GM18861 (cell line): ENCODE measurements around the gene COQ5.
A peak's percentile ranks its signal among the peaks of the same experiment; 100 is the strongest.
"Not testable (repeated sequence)": the region's sequence is repeated elsewhere in the genome, so short reads cannot be mapped to it uniquely, and the experiment has no call there.

Source experiments
- ATAC-seq: cut with Tn5 transposase; IDR thresholded peaks from one replicate; pipeline ENCODE4 v1.9.1; 2021; ENCODE audit not compliant: unreplicated experiment

Gene COQ5

GRCh38 chr12:120529641-120530417 lies 871 bp upstream of the COQ5 start:
- no peak for ATAC-seq

- ATAC-seq: no peak
These were observed 6.4 kb downstream of the COQ5 start for GRCh38 chr12:120522568-120522967.

- ATAC-seq: not testable (repeated sequence)
These were observed 9.6 kb downstream of the COQ5 start for GRCh38 chr12:120519324-120519723.

- no peak for ATAC-seq
These were observed 13.5 kb downstream of the COQ5 start for GRCh38 chr12:120515496-120515895.

GRCh38 chr12:120514002-120514401 lies 15.0 kb downstream of the COQ5 start:
- ATAC-seq: no peak

- ATAC-seq: no peak
These were observed 20.4 kb downstream of the COQ5 start for GRCh38 chr12:120508537-120508936.

GRCh38 chr12:120504587-120504986 lies 24.4 kb downstream of the COQ5 start:
- ATAC-seq: no peak

GRCh38 chr12:120500581-120500980 lies 28.4 kb downstream of the COQ5 start:
- no peak for ATAC-seq

GRCh38 chr12:120498870-120499515 lies 30.0 kb downstream of the COQ5 start:
- ATAC-seq: no peak

GRCh38 chr12:120497524-120498150 lies 31.3 kb downstream of the COQ5 start:
- no peak for ATAC-seq

- ATAC-seq: peak; percentile 11
These were observed 32.3 kb downstream of the COQ5 start for GRCh38 chr12:120496413-120497340.

- ATAC-seq: peak; percentile 80
These were observed 33.1 kb downstream of the COQ5 start, which contains the start of gene DYNLL1 for GRCh38 chr12:120495731-120496412. Gene DYNLL1, plus strand, starts transcription at chr12:120496113. Its CDS starts 309 bp downstream, at chr12:120496422.

- ATAC-seq: no peak
These were observed 33.7 kb downstream of the COQ5 start for GRCh38 chr12:120495186-120495730.

GRCh38 chr12:120490833-120491512 lies 38.0 kb downstream of the COQ5 start:
- ATAC-seq: no peak

- ATAC-seq: no peak
These were observed 38.6 kb downstream of the COQ5 start for GRCh38 chr12:120490325-120490724.

GRCh38 chr12:120489018-120489417 lies 39.9 kb downstream of the COQ5 start:
- no peak for ATAC-seq

- no peak for ATAC-seq
These were observed 40.8 kb downstream of the COQ5 start for GRCh38 chr12:120488057-120488640.

GRCh38 chr12:120487552-120487951 lies 41.4 kb downstream of the COQ5 start:
- ATAC-seq: not testable (repeated sequence)
